SHP77 (cell line): ENCODE data around the gene ZG16B.
A peak's percentile ranks its signal among the peaks of the same experiment; 100 is the strongest.

Source experiments
- DNase-seq, 2 experiments: peaks; one replicate each; lab custom pipeline; 2025; lab: John Stamatoyannopoulos, UW

ZG16B gene, protein sequence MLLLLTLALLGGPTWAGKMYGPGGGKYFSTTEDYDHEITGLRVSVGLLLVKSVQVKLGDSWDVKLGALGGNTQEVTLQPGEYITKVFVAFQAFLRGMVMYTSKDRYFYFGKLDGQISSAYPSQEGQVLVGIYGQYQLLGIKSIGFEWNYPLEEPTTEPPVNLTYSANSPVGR

DNA sequence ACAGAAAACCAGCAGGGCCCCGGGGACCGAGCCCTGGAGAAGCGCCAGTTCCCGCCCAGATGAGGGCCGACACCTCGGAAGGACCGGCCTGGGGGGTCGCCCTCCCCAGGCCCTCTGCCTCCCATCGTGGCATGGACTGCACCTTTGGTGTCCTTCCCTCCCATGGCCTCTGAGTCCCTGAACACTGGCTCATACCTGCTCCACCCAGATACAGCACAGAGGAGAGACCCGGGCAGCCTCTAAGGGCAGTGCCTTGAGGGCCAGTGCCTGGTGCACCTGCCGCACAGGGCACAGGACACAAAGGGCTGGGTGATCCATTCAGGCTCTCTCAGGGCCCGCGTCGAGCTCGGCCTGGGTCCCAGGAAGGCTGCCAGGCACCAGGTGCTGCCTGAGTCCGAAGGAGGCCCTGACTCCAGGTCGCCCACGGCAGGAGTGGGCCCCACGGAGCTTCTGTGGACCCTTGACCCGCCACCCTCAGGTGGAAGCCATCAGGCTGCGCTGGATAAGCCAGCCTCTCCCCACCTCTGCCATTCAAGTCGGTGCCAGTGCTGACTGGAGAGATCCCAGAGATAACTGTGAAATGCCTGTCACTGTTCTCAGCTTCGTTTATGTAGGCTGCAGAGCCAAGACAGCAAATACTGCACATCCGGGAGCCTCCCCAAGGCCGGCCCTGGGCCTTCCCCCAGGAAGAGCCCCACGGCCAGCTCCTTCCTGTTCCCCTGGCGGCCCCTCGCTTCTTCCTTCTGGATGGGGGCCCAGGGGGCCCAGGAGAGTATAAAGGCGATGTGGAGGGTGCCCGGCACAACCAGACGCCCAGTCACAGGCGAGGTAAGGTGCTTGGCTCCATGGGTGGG, at the start of gene ZG16B:
TSS of gene ZG16B (plus strand) at position 803 of the 854 bp plus-strand sequence. CDS start 139 bp downstream, outside the sequence.
- DNase-seq = peak in 1 of 2 experiments; percentile 45

DNA sequence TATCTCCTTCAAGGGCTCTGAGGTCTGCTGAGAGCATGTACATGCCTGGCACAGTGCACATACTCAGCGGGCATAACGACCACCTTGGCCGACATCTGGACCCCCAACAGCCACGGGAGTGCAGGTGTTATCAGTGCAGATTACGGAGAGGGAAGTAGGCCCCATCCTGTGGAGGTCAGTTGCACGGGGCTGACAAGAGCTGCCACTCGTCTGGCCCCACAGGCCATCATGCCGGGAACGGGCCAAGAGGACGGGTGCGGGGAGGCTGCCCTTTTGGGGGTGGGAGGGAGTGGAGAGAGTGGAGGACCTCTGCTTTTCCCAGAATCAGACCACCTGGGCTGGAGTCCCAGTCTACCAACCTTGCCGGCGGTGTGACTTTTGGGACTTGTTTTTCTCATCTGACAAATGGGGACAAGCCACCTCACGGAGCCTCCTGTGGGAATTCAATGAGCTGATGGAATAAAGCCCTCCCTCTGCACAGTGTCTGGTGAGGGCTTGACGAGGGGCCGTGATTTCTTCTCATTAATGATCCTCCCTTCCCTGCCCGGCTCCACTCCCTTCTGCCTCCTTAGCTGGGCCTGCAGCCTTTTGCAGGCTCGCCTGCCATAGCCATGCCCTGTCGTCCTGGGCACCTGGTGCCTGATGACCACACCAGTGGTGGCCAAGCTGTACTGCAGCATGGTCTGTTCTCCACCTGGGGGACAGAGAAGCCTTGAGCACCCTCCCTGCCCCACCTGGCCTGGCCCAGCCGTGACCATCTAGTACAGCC, 47.3 kb upstream of the ZG16B start:
- DNase-seq = peak in 1 of 2 experiments; percentile 16

DNA sequence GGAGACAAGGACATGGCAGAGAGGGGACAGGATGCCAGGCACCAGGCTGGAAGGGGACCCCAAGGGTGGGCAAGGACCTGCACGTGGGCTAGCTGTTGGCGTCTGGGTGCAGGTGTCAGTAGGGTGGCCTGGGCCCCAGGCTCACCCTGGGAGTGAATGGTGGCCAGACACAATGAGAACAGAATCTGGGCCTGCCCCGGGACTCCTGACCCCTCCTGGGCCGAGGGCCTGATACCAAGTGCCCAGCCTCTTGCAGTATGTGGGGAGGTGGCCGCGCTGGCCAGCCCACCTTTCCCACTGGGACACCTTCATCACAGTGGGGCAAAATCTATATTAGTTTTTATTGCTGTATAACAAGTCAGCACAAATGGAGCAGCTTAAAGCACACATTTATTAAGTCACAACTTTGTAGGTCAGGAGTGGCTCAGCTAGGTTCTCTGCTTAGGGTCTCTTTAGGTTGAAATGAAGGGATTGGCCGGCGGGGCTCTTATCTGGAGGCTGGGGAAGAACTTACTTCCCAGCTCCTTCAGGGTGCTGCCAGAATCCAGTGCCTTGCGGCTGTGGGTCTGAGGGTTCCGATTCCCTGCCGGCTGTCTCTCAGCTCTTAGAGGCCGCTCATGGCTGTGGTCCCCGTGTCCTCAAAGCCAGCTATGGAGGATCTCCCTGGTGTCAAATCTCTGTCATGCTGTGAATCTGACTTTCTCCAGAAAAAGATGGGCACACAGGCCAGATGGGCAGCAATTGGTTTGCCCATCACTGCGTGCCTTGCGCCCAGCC, 46.3 kb upstream of the ZG16B start:
- no peak for DNase-seq

DNA sequence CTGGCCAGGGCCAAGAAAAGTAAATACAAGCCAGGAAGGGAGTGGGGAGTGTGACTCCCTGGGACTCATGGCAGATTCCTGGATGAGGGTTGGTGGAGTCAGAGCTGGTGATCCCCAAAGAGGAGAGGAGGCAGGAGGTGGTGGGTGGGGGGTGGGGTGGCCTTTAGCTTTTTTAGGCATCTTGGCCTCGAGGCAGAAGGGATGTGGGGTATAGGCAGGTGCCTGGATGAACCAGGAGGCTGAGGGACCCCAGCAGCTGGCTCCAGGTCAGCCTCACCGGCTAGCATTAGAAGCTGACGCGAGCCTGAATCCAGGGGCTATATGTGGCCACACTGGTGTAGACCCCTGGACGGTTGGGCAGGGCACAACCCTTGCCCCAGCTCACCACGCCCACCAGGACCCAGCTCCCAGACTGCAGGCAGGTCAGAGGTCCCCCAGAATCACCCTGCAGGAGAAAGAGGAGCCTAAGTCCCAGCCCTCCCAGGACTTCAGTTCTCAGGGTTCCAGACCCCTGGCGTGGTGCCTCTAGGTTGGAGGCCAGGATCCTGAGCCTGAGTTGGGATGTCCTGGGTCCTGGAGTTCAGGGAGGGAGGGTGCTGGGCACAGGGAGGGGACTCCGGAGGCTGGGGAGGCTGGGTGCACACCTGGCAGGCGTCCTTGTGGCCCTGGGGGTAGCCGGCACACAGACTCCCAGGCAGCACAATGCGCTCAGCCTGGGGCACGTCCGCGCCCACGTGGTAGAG, 45.6 kb upstream of the ZG16B start:
- DNase-seq = no peak

DNA sequence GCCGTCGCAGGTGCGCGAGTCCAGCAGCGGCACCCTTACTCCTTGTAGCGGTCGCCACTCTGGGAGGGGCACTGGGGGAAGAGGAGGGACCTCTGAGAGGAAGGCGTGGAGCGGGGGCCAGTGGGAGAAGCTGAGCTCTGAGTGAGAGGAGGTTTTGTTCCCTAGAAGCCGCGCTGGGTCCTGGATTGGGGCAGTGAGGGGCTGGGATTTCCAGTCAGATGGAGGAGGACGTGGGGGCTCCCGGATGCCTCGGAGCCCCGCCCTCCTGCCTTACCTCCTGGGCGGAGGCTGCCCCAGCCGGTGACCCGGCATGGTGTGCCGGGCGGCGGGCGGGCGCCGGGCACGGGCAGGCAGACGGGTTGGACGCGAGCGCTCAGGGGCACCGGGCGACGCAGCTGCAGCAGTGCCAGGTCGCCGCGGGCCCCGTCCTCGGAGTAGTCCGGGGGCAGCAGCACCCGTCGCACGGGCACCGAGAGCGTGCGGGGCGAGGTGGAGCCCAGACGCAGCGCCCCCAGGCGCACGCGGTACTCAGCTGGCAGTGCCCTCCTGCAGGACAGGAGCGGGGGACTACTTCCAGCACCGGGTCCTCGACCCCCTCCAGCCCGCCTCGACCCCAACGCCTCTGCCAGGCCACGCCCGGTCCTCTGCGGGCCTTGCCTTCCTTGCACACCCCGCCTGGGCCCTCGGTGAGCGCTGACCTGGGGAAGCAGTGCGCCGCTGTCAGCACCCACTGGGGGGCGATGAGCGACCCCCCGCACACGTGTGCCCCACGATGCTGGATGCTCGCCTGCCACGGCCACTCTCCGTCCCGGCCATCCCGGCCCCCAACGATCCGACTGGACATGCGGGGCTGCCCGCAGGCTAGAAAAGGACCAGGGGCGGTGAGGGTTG, 44.8 kb upstream of the ZG16B start:
- no peak for DNase-seq

DNA sequence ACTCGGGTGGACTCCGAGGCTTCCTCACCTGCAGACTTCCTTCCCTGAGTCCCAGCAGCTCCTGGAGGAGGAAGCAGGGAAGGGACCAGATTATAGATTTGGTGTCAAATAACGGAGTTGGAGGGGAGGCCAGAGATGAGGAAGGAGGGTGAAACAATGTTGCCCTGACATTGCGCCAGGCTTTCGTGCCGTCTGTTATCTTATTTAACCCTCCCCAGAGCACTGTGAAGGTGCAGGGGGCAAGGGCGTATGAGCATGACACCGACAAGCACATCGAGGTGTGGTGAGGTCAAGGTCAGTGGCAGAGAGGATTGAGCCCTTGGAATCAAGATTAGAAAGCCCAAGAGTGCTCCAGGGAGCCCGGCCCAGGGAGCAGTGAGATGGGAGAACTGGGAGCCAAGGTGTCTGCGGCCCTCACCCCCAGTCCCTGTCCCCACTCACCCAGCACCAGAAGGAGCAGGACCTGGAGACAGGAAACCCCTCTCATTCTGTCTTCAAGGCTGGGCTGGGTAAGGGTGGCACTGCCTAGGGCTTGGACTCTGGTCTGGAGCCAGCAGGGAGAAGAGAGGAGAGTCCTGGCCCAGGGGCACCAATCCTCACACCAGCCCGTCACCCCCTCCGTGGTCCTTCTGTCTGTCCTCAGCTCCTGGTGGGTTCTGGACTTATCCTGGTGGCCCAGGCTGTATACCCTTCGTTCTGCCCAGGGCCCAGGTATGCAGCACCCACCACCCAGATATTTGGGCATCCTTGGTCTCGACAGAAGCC, 43.9 kb upstream of the ZG16B start:
- DNase-seq = no peak

DNA sequence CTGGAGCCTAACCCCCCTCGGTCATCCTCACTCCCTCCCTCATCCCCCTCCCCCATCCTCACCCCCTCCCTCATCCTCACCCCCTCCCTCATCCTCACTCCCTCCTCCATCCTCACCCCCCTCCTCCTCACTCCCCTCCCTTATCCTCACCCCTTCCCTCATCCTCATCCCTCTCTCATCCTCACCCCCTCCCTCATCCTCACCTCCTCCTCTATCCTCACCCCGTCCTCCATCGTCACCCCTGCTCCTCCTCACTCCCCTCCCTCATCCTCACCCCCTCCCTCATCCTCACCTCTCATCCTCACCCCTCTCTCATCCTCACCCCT, 43.3 kb upstream of the ZG16B start:
- no peak for DNase-seq

DNA sequence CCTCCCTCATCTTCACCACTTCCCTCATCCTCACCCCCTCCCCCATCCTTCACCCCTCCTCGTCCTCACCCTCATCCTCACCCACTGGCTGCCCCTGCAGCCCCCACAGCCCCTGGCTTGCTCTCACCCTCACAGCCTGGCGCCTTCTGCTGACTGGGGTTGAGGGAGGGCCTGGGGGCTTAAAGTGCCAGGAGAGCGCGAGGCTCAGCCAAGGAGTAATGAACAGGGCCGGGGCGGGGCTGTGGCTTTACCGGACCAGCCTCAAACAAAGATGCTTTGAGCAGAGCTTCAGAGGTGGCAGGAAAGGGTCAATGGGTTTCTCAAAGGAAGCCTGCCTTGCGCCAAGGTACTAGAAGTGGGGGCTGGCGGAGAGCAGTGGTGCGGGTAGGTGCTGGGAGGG, 42.7 kb upstream of the ZG16B start, which contains the start of gene PRSS33:
TSS of gene PRSS33 (minus strand) at position 155 of the 400 bp plus-strand sequence. CDS start 1,013 bp downstream, outside the sequence.
- no peak for DNase-seq

DNA sequence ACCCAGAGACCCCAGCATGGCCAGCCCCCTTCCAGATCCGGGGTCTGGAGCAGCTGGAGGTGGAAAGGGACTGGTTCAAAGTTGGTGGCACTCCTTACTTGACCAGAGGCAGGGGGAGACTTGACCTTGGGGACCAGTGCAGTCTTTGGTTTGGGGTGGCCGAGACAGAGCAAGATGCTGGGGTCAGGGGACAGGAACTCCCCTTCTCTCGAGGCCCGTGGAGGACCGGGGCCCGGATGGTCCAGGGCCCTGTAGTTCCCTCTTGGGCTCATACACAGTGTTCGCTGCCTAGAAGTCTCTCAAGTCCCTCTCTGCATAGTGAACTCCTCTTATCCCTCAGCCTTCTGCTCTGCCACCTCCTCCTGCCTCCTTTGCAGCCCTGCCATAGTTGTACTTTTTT, 42.1 kb upstream of the ZG16B start:
- no peak for DNase-seq

DNA sequence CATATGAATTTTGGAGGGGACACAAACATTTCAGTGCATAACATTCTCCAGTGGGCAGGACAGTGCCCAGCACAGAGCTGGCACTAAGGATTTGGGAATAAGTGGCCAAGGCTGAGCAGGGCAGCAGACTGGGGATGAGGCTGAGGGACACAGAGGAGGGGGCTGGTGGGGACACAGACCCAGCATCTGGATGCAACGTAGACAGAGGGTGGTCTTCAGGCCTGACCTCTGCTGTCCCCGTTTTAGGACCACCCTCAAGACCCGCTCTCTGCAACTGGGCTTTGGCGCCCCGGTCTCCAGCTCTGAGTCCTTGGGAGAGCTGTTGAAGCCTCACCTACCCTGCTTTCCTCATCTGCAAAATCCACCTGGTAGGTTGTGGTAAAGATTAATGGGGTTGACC, 39.5 kb upstream of the ZG16B start:
- DNase-seq = no peak

DNA sequence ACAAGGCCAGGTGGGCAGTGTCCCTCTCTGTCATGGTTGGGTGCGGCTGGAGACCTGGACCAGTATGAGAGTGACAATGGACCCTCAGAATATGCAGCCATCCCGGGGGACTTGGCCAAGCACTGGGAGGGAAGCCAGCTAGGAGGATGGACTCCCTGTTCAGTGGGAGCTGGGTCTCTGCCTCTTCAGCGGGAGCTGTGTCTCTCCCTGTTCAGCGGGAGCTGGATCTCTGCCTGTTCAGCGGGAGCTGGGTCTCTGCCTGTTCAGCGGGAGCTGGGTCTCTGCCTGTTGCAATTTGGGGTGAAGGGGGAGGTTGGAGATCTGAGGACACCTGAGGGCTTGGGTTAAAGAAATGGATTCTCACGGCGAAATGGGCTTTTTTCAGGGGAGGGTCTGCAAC, 38.9 kb upstream of the ZG16B start:
- DNase-seq = no peak

DNA sequence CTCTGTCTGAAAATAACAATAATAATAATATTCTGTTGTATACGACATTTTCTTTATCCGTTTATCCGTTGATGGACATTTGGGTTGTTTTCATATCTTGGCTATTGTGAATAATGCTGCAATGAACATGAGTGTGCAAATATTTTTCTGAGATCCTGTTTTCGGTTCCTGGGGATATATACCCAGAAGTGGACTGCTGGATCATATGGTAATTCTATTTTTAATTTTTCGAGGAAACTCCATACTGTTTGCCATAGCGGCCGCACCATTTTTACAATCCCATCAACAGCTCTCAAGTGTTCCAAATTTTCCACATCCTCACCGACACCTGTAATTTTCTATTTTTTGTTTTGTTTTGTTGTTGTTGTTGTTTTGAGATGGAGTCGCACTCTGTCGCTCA, 37.2 kb upstream of the ZG16B start:
- DNase-seq = no peak

DNA sequence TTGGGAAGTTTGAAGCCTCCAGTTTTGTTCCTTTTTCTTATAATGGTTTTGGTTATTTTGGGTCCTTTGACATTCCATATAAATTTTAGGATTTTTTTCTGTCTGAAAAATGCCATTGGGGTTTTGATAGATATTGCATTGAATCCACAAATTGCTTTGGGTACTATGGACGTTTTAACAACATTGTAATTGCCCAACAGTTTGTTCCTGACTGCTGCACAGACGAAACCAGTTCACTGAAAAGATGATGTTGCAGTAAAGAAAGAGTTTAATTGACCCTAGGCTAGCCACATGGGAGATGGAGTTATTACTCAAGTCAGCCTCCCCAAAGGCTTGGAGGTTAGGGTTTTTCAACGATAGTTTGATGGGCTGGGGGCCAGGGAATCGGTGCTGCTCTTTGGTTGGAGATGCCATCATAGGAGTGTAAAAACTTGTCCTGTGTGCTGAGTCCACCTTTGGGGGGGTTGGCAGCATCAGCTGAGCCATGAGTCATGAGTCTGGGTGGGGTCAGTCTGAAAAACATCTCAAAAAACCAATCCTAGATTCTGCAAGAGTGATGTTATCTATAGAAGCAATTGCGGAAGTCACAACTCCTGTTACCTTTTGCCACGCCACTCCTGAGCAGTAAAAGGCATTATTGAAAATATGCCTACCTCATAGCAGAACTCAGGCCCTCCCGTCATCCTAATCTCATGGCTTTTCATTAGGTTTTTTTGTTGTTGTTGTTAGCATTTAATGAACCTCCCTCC, 34.5 kb upstream of the ZG16B start:
- no peak for DNase-seq

DNA sequence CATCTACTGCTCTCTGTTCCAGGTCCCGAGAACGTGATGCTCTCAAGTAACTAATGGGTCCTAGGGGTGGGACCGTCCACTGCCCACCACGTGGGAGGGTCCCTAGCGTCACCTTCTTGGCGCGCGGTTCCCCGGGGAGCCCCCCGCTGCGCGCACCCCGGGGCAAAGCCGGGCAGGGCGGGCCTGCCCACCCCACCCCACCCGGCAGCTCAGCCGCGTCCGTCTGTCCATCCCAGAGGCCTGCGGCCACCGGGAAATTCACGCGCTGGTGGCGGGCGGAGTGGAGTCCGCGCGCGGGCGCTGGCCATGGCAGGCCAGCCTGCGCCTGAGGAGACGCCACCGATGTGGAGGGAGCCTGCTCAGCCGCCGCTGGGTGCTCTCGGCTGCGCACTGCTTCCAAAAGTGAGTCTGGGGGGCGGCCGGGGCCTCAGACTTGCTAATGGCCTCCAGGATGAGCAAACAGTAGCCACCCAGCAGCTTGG, 31.3 kb upstream of the ZG16B start:
- no peak for DNase-seq

DNA sequence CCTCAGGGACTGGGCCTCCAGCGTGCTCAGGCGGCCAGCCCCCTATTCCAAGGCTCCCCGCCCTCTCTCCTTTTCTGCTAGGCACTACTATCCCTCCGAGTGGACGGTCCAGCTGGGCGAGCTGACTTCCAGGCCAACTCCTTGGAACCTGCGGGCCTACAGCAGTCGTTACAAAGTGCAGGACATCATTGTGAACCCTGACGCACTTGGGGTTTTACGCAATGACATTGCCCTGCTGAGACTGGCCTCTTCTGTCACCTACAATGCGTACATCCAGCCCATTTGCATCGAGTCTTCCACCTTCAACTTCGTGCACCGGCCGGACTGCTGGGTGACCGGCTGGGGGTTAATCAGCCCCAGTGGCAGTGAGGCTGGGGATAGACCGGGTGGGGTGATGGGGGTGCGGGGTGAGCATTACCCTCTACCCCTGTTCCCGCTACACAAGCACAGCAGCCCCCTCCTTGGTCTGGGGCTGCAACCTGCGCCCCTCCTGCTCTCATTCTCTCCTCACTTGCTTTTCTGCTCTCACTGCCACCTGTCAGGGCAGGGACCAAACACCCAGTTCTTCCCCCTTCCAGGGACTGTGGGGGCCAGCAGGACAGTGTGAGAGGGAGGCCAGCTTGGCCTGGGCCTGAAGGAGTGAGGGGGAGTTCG, 30.8 kb upstream of the ZG16B start:
- DNase-seq = no peak

DNA sequence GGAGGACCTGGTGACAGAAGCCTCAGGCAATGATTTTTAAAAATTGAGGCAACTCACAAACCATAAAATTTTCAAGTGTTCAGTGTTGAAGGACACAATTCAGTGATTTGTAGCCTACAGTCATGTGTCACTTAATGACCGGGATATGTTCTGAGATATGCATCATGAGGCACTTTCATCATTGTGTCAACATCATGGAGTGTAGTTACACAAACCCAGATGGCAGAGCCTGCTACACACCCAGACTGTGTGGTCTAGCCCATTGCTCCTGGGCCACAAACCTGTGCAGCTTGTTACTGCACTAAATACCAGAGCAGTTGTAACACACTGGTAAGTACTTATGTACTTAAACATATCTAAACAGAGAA, 30.3 kb upstream of the ZG16B start:
- peak; percentile 74 to 75 for DNase-seq

DNA sequence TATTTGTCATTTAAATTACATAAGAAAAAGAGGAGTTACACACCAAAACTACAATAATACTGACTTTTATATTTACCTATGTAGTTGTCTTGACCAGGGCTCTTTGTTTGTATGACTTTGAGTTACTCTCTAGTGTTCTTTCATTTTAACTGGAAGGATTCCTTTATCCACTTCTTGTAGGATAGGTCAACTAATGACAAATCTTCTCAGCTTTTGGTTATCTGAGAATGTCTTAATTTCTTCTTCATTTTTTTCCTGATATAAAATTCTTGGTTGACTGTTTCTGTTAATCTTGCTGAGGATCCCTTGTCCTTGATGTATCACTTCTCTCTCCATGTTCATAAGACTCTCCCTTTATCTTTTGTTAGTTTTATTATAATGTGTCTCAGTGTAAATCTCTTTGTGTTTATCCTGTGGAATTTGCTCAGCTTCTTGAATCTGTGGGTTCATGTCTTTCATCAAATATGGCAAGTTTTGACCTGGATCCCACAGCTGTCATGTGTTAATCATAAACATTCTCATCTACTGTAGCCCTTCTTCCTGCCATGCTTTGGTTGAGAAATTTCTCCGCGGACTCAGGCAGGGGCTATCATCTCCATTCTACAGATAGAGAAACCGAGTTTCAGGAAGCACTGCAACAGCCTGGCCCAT, 26.4 kb upstream of the ZG16B start:
- no peak for DNase-seq

DNA sequence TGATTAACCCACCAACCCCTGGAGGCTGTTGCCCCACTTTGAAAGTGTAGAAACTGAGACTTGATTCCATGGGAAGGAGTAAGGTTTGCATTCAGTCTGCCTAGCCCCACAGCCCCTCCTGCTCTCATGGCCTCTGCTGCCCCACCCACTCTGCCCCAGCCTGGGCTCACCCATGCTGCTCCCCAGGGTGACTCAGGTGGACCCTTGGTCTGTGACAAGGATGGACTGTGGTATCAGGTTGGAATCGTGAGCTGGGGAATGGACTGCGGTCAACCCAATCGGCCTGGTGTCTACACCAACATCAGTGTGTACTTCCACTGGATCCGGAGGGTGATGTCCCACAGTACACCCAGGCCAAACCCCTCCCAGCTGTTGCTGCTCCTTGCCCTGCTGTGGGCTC, 25.4 kb upstream of the ZG16B start:
- no peak for DNase-seq
